HS-5 (cell line): ENCODE results near the gene PLD6.
"Not testable (repeated sequence)": the region's sequence is repeated elsewhere in the genome, so short reads cannot be mapped to it uniquely, and the experiment has no call there.

Experiments used
- DNase-seq: peaks from one replicate; pipeline ENCODE4 v3.0.0-alpha.2; 2012; ENCODE audit warnings: low read depth

PLD6 gene

GRCh38 chr17:17206124-17206912 is at the start of gene PLD6:
Gene PLD6, minus strand, starts transcription at chr17:17206333. Its CDS starts 47 bp downstream, at chr17:17206286.
- peak; percentile 43 for DNase-seq

GRCh38 chr17:17255689-17256088 is 49.6 kb upstream of the PLD6 start:
- DNase-seq, result not testable (repeated sequence)

GRCh38 chr17:17254036-17254435 is 47.9 kb upstream of the PLD6 start:
- no peak for DNase-seq

- no peak for DNase-seq
Measured at GRCh38 chr17:17253406-17253805, 47.3 kb upstream of the PLD6 start.

GRCh38 chr17:17252149-17252661 is 46.1 kb upstream of the PLD6 start:
- no peak for DNase-seq

- no peak for DNase-seq
Measured at GRCh38 chr17:17246879-17247278, 40.7 kb upstream of the PLD6 start.

GRCh38 chr17:17243163-17243562 is 37.0 kb upstream of the PLD6 start:
- DNase-seq, result no peak

GRCh38 chr17:17242246-17242645 is 36.1 kb upstream of the PLD6 start:
- DNase-seq, result no peak

- DNase-seq, result no peak
Measured at GRCh38 chr17:17241656-17242055, 35.5 kb upstream of the PLD6 start.

GRCh38 chr17:17239832-17240231 is 33.7 kb upstream of the PLD6 start:
- DNase-seq, result no peak

GRCh38 chr17:17237026-17237799 is 31.1 kb upstream of the PLD6 start, which contains the start of gene FLCN:
Gene FLCN, minus strand, starts transcription at chr17:17237168. Its CDS starts 9,031 bp downstream, at chr17:17228137.
- peak; percentile 89 for DNase-seq

- peak; percentile 10 for DNase-seq
Measured at GRCh38 chr17:17236295-17237025, 30.3 kb upstream of the PLD6 start.

GRCh38 chr17:17235212-17236174 is 29.4 kb upstream of the PLD6 start:
- DNase-seq, result peak; percentile 42

- DNase-seq, result no peak
Measured at GRCh38 chr17:17232303-17232621, 26.1 kb upstream of the PLD6 start.

GRCh38 chr17:17231621-17232302 is 25.6 kb upstream of the PLD6 start:
- no peak for DNase-seq

GRCh38 chr17:17229416-17230384 is 23.6 kb upstream of the PLD6 start:
- no peak for DNase-seq

GRCh38 chr17:17228521-17229279 is 22.6 kb upstream of the PLD6 start:
- no peak for DNase-seq
